H9 (cell line): ENCODE measurements around the gene SLC43A1. TPM values are rescaled to one million over a fixed set of nuclear protein-coding genes. Genes with fewer than 3 reads are reported as not detected.

ENCODE experiments used
- DNase-seq: peaks from one replicate; pipeline ENCODE4 v3.0.0-alpha.2; 2017
- H2AFZ ChIP-seq: one replicate; pipeline ENCODE4 v1.6.1; 2013; ENCODE audit warnings: mild to moderate bottlenecking, low read length, control low read depth, moderate library complexity
- H2AK5ac ChIP-seq: 2 replicates; pipeline ENCODE4 v1.6.1; 2013; ENCODE audit warnings: low read length, control low read depth, mixed read lengths; ENCODE audit not compliant: insufficient read length
- H2BK120ac ChIP-seq: one replicate; pipeline ENCODE4 v1.6.1; 2013; ENCODE audit warnings: low read depth, mild to moderate bottlenecking, low read length, control low read depth, inconsistent platforms; ENCODE audit not compliant: poor library complexity, severe bottlenecking
- H2BK12ac ChIP-seq: 2 replicates; pipeline ENCODE4 v1.6.1; 2013; ENCODE audit warnings: low read length, control low read depth, mixed read lengths, low read depth; ENCODE audit not compliant: insufficient read length
- H2BK15ac ChIP-seq: 2 replicates; pipeline ENCODE4 v1.6.1; 2013; ENCODE audit warnings: low read depth, low read length, control low read depth
- H2BK20ac ChIP-seq: one replicate; pipeline ENCODE4 v1.6.1; 2013; ENCODE audit warnings: low read depth, mild to moderate bottlenecking, low read length, control low read depth, inconsistent platforms; ENCODE audit not compliant: poor library complexity, severe bottlenecking
- H2BK5ac ChIP-seq: 2 replicates; pipeline ENCODE4 v1.6.1; 2013; ENCODE audit warnings: low read length, control low read depth, mixed read lengths; ENCODE audit not compliant: insufficient read length
- H3K14ac ChIP-seq: 2 replicates; pipeline ENCODE4 v1.6.1; 2013; ENCODE audit warnings: low read length, control low read depth; ENCODE audit not compliant: insufficient read depth
- H3K18ac ChIP-seq: 2 replicates; pipeline ENCODE4 v1.6.1; 2013; ENCODE audit warnings: low read depth, mild to moderate bottlenecking, mixed read lengths, low read length, control low read depth; ENCODE audit not compliant: insufficient read length
- H3K23ac ChIP-seq: 2 replicates; pipeline ENCODE4 v1.6.1; 2013; ENCODE audit warnings: low read length, control low read depth, mixed read lengths, low read depth; ENCODE audit not compliant: insufficient read length
- H3K23me2 ChIP-seq: 2 replicates; pipeline ENCODE4 v1.6.1; 2013; ENCODE audit warnings: low read depth, mild to moderate bottlenecking, mixed read lengths, low read length, control low read depth; ENCODE audit not compliant: insufficient read length, poor library complexity, severe bottlenecking
- H3K27ac ChIP-seq: 2 replicates; pipeline ENCODE4 v1.5.1; 2013; ENCODE audit warnings: low read length, control low read depth, mixed read lengths, low read depth; ENCODE audit not compliant: insufficient read length
- H3K27me3 ChIP-seq: 2 replicates; pipeline ENCODE4 v1.6.1; 2013; ENCODE audit warnings: low read length, control low read depth, inconsistent platforms; ENCODE audit not compliant: insufficient read depth
- H3K4ac ChIP-seq: 2 replicates; pipeline ENCODE4 v1.6.1; 2013; ENCODE audit warnings: low read depth, mild to moderate bottlenecking, control low read depth, inconsistent platforms, low read length, moderate library complexity
- H3K4me1 ChIP-seq: 2 replicates; pipeline ENCODE4 v1.6.1; 2013; ENCODE audit warnings: low read length, control low read depth, inconsistent platforms; ENCODE audit not compliant: insufficient read depth
- H3K4me2 ChIP-seq: 2 replicates; pipeline ENCODE4 v1.6.1; 2013; ENCODE audit warnings: low read length, control low read depth, mixed read lengths; ENCODE audit not compliant: insufficient read length, insufficient read depth
- H3K56ac ChIP-seq: 2 replicates; pipeline ENCODE4 v1.6.1; 2013; ENCODE audit warnings: low read depth, mild to moderate bottlenecking, mixed read lengths, low read length, control low read depth; ENCODE audit not compliant: insufficient read length
- H3K79me1 ChIP-seq: 2 replicates; pipeline ENCODE4 v1.6.1; 2013; ENCODE audit warnings: low read depth, mild to moderate bottlenecking, moderate library complexity, low read length, control low read depth, inconsistent platforms; ENCODE audit not compliant: insufficient read depth, poor library complexity, severe bottlenecking
- H3K79me2 ChIP-seq: 2 replicates; pipeline ENCODE4 v1.6.1; 2013; ENCODE audit warnings: low read length, control low read depth, inconsistent platforms; ENCODE audit not compliant: insufficient read depth
- H3K9ac ChIP-seq: 2 replicates; pipeline ENCODE4 v1.6.1; 2013; ENCODE audit warnings: low read length, control low read depth, mixed read lengths; ENCODE audit not compliant: insufficient read length; ENCODE audit errors: extremely low read depth
- H3K9me3 ChIP-seq: one replicate; pipeline ENCODE4 v1.6.1; 2013; ENCODE audit warnings: low read depth, low read length, inconsistent platforms; ENCODE audit not compliant: control insufficient read depth
- H3T11ph ChIP-seq: one replicate; pipeline ENCODE4 v1.6.1; 2013; ENCODE audit warnings: mild to moderate bottlenecking, low read length, control low read depth, inconsistent platforms
- H4K20me1 ChIP-seq: one replicate; pipeline ENCODE4 v1.6.1; 2013; ENCODE audit not compliant: control insufficient read depth, insufficient read length, insufficient read depth
- H4K5ac ChIP-seq: 2 replicates; pipeline ENCODE4 v1.6.1; 2013; ENCODE audit warnings: low read depth, mild to moderate bottlenecking, mixed read lengths, low read length, control low read depth; ENCODE audit not compliant: insufficient read length
- H4K8ac ChIP-seq: replicated peaks from 2 replicates; pipeline ENCODE4 v1.6.1; 2013; ENCODE audit warnings: low read length, control low read depth, mixed read lengths, low read depth; ENCODE audit not compliant: insufficient read length
- H4K91ac ChIP-seq: 2 replicates; pipeline ENCODE4 v1.6.1; 2013; ENCODE audit warnings: low read depth, mild to moderate bottlenecking, moderate library complexity, mixed read lengths, low read length, control low read depth; ENCODE audit not compliant: insufficient read length
- H3K27ac Mint-ChIP-seq, 3 experiments: 2 replicates in 2 of 3; 3 replicates in 1 of 3; pipeline ENCODE4 v1.8.0; 2020 to 2021; ENCODE audit warnings: mixed read lengths in 3 of 3, mild to moderate bottlenecking in 1 of 3, moderate library complexity in 1 of 3
- H3K27me3 Mint-ChIP-seq: 2 replicates; pipeline ENCODE4 v1.8.0; 2021; ENCODE audit warnings: low read depth, mild to moderate bottlenecking, moderate library complexity, mixed read lengths
- H3K36me3 Mint-ChIP-seq, 3 experiments: 2 replicates in 2 of 3; 3 replicates in 1 of 3; pipeline ENCODE4 v1.8.0; 2020 to 2021; ENCODE audit warnings: low read depth in 3 of 3, mixed read lengths in 3 of 3; ENCODE audit not compliant: insufficient read depth in 1 of 3
- H3K4me1 Mint-ChIP-seq, 2 experiments: 2 replicates each; pipeline ENCODE4 v1.8.0; 2020; ENCODE audit warnings: mixed read lengths in 2 of 2
- H3K4me3 Mint-ChIP-seq, 2 experiments: 2 replicates in 1 of 2; 3 replicates in 1 of 2; pipeline ENCODE4 v1.8.0; 2020 to 2021; ENCODE audit warnings: mild to moderate bottlenecking in 2 of 2, mixed read lengths in 2 of 2, moderate library complexity in 1 of 2
- H3K9me3 Mint-ChIP-seq, 2 experiments: 2 replicates in 1 of 2; 3 replicates in 1 of 2; pipeline ENCODE4 v1.8.0; 2020; ENCODE audit warnings: mild to moderate bottlenecking in 2 of 2, mixed read lengths in 2 of 2, moderate library complexity in 1 of 2
- CTCF ChIP-seq: fragments of 200-600 bp; sonication (generic); conservative IDR thresholded peaks from 3 replicates; pipeline ENCODE4 v1.8.0; 2021; ENCODE audit warnings: antibody characterized with exemption, mild to moderate bottlenecking
- WGBS: extraction: QIAGEN DNeasy Blood & Tissue Kit; methylation state at CpG from one replicate; pipeline ENCODE4 v1.1.7; 2013; ENCODE audit warnings: missing lambda C conversion rate, low lambda C conversion rate, mixed read lengths; ENCODE audit not compliant: insufficient read length; ENCODE audit errors: extremely low coverage; 5-methylcytosine and 5-hydroxymethylcytosine counted together
- total RNA-seq: library from RNA; stranded (reverse); gene quantifications from 2 replicates; pipeline ENCODE4 v1.2.1, GENCODE V29; 2021

The SLC43A1 gene
- total RNA-seq, 1 experiment from 2014 or later: 17.0 TPM

- H4K8ac ChIP-seq: no peak overlapping the region
Observed at GRCh38 chr11:57552479-57552878, 37.0 kb upstream of the SLC43A1 start.

More at GRCh38 chr11:57552479-57552878, 37.0 kb upstream of the SLC43A1 start:
- H3K4me2 ChIP-seq: no peak overlapping the region
- H4K5ac ChIP-seq: no peak overlapping the region
- H3K27ac Mint-ChIP-seq: no peak overlapping the region
- no peak overlapping the region for H4K91ac ChIP-seq
- no peaks in the 10 kb centered on the region for H3K27me3 ChIP-seq
- H4K20me1 ChIP-seq: no peaks in the 10 kb centered on the region
- no peak overlapping the region for H3K9ac ChIP-seq
- peaks cover 10 to 58% (median 40%) of the 10 kb centered on the region in 3 experiments; a peak in 6 of 7 replicates for H3K36me3 Mint-ChIP-seq
- WGBS: no CpG with 5 or more reads among the region's 5 CpGs
- H3K4me3 Mint-ChIP-seq: no peak overlapping the region
- no peak overlapping the region for H2BK20ac ChIP-seq
- H3K9me3 Mint-ChIP-seq: no peaks in the 10 kb centered on the region
- no peak overlapping the region for H3T11ph ChIP-seq
- no peaks in the 10 kb centered on the region for H3K79me2 ChIP-seq
- peaks cover 8 to 16% of the 10 kb centered on the region in 2 experiments for H3K4me1 Mint-ChIP-seq
- no peak overlapping the region for H2BK5ac ChIP-seq
- no peak overlapping the region for H2BK12ac ChIP-seq
- H3K14ac ChIP-seq: no peak overlapping the region
- no peak overlapping the region for H3K23ac ChIP-seq
- H2BK15ac ChIP-seq: no peak overlapping the region
- H3K56ac ChIP-seq: no peak overlapping the region
- H3K4ac ChIP-seq: no peak overlapping the region
- no peaks in the 10 kb centered on the region for H3K79me1 ChIP-seq
- no peak overlapping the region for H3K27ac ChIP-seq
- no peaks in the 10 kb centered on the region; the same call in 1 of the 2 replicates for H3K27me3 Mint-ChIP-seq
- H3K4me1 ChIP-seq: no peaks in the 10 kb centered on the region; the same call in 1 of the 2 replicates
- no peak overlapping the region for H2AK5ac ChIP-seq
- no peaks in the 10 kb centered on the region for H3K23me2 ChIP-seq
- no peak overlapping the region for H3K18ac ChIP-seq
- TF ChIP-seq CTCF: no peak
- DNase-seq: no peak
- H2BK120ac ChIP-seq: no peak overlapping the region
- no peak overlapping the region for H2AFZ ChIP-seq
- no peaks in the 10 kb centered on the region for H3K9me3 ChIP-seq
